ENCODE measurements around the gene DDIAS.

Gene DDIAS

GRCh38 chr11:82980947-82981346, 79.4 kb downstream of the DDIAS start:
- no peak for TF ChIP-seq CTCF (IDR thresholded peaks at IDR 0.05)
- no peak for DNase-seq (ENCODE audit: low spot score)
- Histone ChIP-seq H3K4me3 (no peak overlapping the region), H3K27ac (no peak overlapping the region)

- no peak for TF ChIP-seq CTCF (IDR thresholded peaks at IDR 0.05)
- no peak overlapping the region for H3K4me3 ChIP-seq
- no peak for DNase-seq (ENCODE audit: low spot score)
- H3K27ac ChIP-seq: no peak overlapping the region
Measured at GRCh38 chr11:82981852-82982251, 80.3 kb downstream of the DDIAS start.

All from coronary artery (tissue), 2 donors.